Suprapubic skin (tissue), 4 donors: ENCODE data around the gene PACRG. TPM values are rescaled to one million over a fixed set of nuclear protein-coding genes. Genes with fewer than 3 reads are reported as not detected.

Source experiments
- DNase-seq, 2 donors: peaks; one replicate each; pipeline ENCODE4 v3.0.0-alpha.2; 2019; ENCODE audit warnings: low spot score in 2 of 2
- H3K27ac ChIP-seq: fragments of 200-600 bp; sonication (generic); one replicate; pipeline ENCODE4 v1.5.1; 2019
- H3K27me3 ChIP-seq: fragments of 200-600 bp; sonication (generic); one replicate; pipeline ENCODE4 v1.5.1; 2019
- H3K36me3 ChIP-seq: fragments of 200-600 bp; sonication (generic); one replicate; pipeline ENCODE4 v1.5.1; 2019
- H3K4me1 ChIP-seq: fragments of 200-600 bp; sonication (generic); one replicate; pipeline ENCODE4 v1.5.1; 2019
- H3K4me3 ChIP-seq: fragments of 200-600 bp; sonication (generic); one replicate; pipeline ENCODE4 v1.5.1; 2019; ENCODE audit warnings: mild to moderate bottlenecking
- H3K9me3 ChIP-seq: fragments of 200-600 bp; sonication (generic); one replicate; pipeline ENCODE4 v1.5.1; 2019
- EP300 ChIP-seq: sonication (generic); formaldehyde crosslinking; IDR thresholded peaks from one replicate; pipeline ENCODE4 v1.6.1; 2017; ENCODE audit warnings: antibody characterized with exemption
- POLR2A ChIP-seq, 2 donors: fragments of 450-650 bp; IDR thresholded peaks; one replicate each; pipeline ENCODE4 v1.6.1; 2017; ENCODE audit warnings: antibody characterized with exemption in 2 of 2, mild to moderate bottlenecking in 2 of 2, moderate library complexity in 2 of 2
- POLR2AphosphoS5 ChIP-seq, 3 donors: sonication (generic); formaldehyde crosslinking; IDR thresholded peaks; one replicate each; pipeline ENCODE4 v1.6.1; 2017; ENCODE audit warnings: antibody characterized with exemption in 3 of 3
- WGBS: methylation state at CpG from one replicate; pipeline ENCODE4 v1.1.5; 2018; 5-methylcytosine and 5-hydroxymethylcytosine counted together
- total RNA-seq, 4 donors: library from RNA; depleted of rRNA; stranded (reverse); fragments of >200 nt; gene quantifications; one replicate each; pipeline ENCODE4 v1.1.0, GENCODE V29; 2016
- TF ChIP-seq, protein P1 (sequence below), 2 donors: fragments of 200-600 bp in 1 of 2; fragments of 450-650 bp in 1 of 2; sonication (generic) in 1 of 2; IDR thresholded peaks; one replicate each; pipeline ENCODE4 v1.5.1; 2016 to 2019; ENCODE audit warnings: antibody characterized with exemption in 2 of 2, mild to moderate bottlenecking in 1 of 2, moderate library complexity in 1 of 2

PACRG gene
- total RNA-seq, 4 donors from 2014 or later = 1.1 to 2.3 (median 2.0) TPM

DNA sequence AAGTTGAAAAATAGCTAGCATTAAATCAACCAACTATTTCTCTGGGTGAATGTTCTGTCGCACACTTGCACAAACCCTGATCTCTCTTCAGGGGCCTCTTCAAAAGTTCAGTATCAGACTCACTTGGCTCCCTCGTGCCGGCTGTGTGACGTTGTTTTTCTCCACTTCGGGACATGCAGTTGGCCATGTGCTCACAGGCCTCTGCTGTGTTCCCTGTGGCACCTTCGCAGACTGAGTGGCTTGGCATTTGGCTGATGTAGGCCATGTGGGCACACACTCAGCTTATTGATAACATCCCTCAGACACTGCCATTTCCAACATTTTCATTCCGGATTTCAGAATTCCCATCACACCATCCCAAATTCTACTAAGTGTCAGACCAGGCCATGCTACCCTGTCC, 49.3 kb downstream of the PACRG start:
- no peaks in the 10 kb centered on the region for H3K4me1 ChIP-seq
- no peaks in the 10 kb centered on the region for H3K27me3 ChIP-seq
- peaks cover 19% of the 10 kb centered on the region for H3K9me3 ChIP-seq
- H3K27ac ChIP-seq = no peak overlapping the region
- 85% methylated on average over 7 of the region's 7 CpGs for WGBS
- no peaks in the 10 kb centered on the region for H3K36me3 ChIP-seq
- no peak overlapping the region for H3K4me3 ChIP-seq
- no peak for DNase-seq
- TF ChIP-seq, protein P1, sequence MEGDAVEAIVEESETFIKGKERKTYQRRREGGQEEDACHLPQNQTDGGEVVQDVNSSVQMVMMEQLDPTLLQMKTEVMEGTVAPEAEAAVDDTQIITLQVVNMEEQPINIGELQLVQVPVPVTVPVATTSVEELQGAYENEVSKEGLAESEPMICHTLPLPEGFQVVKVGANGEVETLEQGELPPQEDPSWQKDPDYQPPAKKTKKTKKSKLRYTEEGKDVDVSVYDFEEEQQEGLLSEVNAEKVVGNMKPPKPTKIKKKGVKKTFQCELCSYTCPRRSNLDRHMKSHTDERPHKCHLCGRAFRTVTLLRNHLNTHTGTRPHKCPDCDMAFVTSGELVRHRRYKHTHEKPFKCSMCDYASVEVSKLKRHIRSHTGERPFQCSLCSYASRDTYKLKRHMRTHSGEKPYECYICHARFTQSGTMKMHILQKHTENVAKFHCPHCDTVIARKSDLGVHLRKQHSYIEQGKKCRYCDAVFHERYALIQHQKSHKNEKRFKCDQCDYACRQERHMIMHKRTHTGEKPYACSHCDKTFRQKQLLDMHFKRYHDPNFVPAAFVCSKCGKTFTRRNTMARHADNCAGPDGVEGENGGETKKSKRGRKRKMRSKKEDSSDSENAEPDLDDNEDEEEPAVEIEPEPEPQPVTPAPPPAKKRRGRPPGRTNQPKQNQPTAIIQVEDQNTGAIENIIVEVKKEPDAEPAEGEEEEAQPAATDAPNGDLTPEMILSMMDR (IDR thresholded peaks at IDR 0.05) = no peak

DNA sequence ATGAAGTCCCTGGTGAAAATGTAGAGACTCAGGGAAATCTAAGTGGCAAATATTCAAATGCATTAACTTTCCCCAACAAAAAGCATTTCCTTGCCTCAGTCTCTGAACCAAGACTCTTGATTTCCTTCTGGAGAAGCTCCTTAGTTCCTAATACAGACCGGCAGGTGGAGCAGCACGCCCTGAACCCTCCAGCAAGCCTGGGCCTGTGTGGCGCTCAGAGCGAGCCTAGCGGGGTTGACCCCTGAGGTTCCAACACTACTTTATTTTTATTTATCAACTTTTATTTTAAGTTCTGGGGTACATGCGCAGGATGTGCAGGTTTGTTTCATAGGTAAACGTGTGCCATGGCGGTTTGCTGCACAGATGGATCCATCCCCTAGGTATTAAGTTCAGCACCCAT, 50.8 kb downstream of the PACRG start:
- TF ChIP-seq EP300 = no peak
- Histone ChIP-seq H3K9me3 (peaks cover 21% of the 10 kb centered on the region), H3K36me3 (no peaks in the 10 kb centered on the region), H3K27ac (no peak overlapping the region), H3K4me1 (no peaks in the 10 kb centered on the region), H3K27me3 (no peaks in the 10 kb centered on the region), H3K4me3 (no peak overlapping the region)
- WGBS = 97% methylated on average over 8 of the region's 8 CpGs
- no peak for DNase-seq

DNA sequence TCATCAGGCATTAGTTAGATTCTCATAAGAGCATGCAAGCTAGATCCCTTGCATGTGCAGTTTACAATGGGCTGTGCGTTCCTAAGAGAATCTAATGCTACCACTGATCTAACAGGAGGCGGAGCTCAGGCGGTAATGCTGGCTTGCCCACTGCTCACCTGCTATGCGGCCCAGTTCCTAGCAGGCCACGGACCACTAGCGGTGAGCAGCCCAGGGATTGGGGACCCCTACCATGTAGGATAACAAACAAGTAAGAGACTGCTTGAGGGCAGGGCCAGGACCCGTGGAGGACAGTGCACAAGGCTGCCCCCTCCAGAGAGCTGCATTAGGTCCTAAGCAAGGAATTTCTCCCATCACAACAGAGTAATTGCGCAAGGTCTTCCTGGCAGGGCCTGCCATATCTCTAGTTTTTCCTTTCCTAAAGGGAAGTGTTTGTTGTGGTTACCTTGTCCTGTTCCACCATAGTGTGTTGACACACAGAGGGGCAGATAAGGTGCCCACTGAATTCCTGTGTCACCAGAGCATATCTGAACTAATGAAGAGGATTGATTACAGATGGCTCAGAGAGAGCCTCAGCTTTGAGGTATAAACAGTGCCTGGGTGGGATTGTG, 58.0 kb downstream of the PACRG start:
- no peak for TF ChIP-seq POLR2A (IDR thresholded peaks at IDR 0.05)
- TF ChIP-seq, protein P1 (IDR thresholded peaks at IDR 0.05) = no peak
- 95% methylated on average over 8 of the region's 8 CpGs for WGBS

DNA sequence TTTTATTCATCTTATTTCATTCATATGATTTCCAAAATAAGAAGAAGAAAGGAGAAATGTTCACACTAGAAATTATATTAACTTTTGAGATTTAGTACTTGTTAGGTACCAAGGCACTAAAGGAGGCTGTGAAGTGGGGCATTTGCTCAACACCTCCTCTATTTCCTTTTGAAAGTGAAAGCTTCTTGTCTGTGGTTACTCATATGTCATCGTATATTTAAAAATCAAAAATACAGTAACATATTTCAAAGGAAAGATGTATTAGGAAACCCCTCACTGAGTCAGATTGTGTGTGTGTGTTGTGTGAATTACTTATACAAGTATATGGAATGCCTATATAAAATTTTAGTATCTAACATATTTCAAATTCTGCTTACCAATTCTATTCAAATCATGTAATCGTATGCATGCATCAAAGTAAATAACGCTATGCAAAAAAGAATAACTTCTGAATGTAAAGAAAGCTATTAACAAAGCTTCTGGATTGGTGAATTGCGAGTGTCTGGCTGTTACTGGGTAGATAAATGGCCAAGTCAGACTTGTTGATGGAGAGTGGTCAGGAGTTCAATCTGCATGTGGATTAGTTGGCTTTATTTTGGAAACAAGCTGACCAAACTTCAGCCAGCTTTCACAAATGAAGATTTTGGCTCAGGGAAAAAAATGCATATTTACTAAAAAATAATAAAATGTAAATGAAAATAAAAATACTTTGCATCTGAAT, 70.9 kb downstream of the PACRG start:
- Histone ChIP-seq H3K27ac (no peak overlapping the region), H3K36me3 (no peaks in the 10 kb centered on the region), H3K9me3 (no peaks in the 10 kb centered on the region), H3K27me3 (no peaks in the 10 kb centered on the region), H3K4me3 (no peak overlapping the region), H3K4me1 (no peaks in the 10 kb centered on the region)
- DNase-seq = no peak
- TF ChIP-seq POLR2A (IDR thresholded peaks at IDR 0.05) (no peak), POLR2AphosphoS5 (IDR thresholded peaks at IDR 0.05) (no peak), EP300 (no peak)
- TF ChIP-seq, protein P1 (IDR thresholded peaks at IDR 0.05) = no peak
- 62% methylated on average over 4 of the region's 4 CpGs for whole genome bisulfite sequencing

More for the DNA sequence above, 58.0 kb downstream of the PACRG start:
- Histone ChIP-seq H3K4me3 (no peak overlapping the region), H3K27me3 (no peaks in the 10 kb centered on the region), H3K4me1 (no peaks in the 10 kb centered on the region), H3K36me3 (no peaks in the 10 kb centered on the region), H3K27ac (no peak overlapping the region), H3K9me3 (peaks cover 15% of the 10 kb centered on the region)
- no peak for DNase-seq

- no peak for DNase-seq
- no peak overlapping the region for H3K4me3 ChIP-seq
- 95% methylated on average over 10 of the region's 10 CpGs for WGBS
These were observed 86.7 kb downstream of the PACRG start for GRCh38 chr6:162814426-162814973.

More at GRCh38 chr6:162814426-162814973, 86.7 kb downstream of the PACRG start:
- H3K36me3 ChIP-seq = no peaks in the 10 kb centered on the region
- H3K27me3 ChIP-seq = no peaks in the 10 kb centered on the region
- H3K9me3 ChIP-seq = no peaks in the 10 kb centered on the region
- no peaks in the 10 kb centered on the region for H3K4me1 ChIP-seq
- TF ChIP-seq EP300 (no peak), POLR2AphosphoS5 (IDR thresholded peaks at IDR 0.05) (no peak), POLR2A (IDR thresholded peaks at IDR 0.05) (no peak)
- TF ChIP-seq, protein P1 (IDR thresholded peaks at IDR 0.05) = no peak
- H3K27ac ChIP-seq = no peak overlapping the region
